Hepatocyte (in vitro differentiated cells): Measurements from ENCODE around the gene SLC14A1. TPM values are rescaled to one million over a fixed set of nuclear protein-coding genes. Genes with fewer than 3 reads are reported as not detected.

Source experiments
- DNase-seq: peaks from one replicate; pipeline ENCODE4 v3.0.0-alpha.2; 2016; ENCODE audit warnings: low spot score
- H2AFZ ChIP-seq: fragments of 200-600 bp; sonication (generic); 2 replicates; pipeline ENCODE4 v1.6.0; 2016; ENCODE audit warnings: antibody characterized with exemption, mild to moderate bottlenecking
- H3K27ac ChIP-seq: fragments of 200-600 bp; sonication (generic); 2 replicates; pipeline ENCODE4 v1.5.1; 2016; ENCODE audit warnings: mild to moderate bottlenecking
- H3K27me3 ChIP-seq: fragments of 200-600 bp; sonication (generic); 2 replicates; pipeline ENCODE4 v1.6.1; 2016
- H3K36me3 ChIP-seq: fragments of 200-600 bp; sonication (generic); replicated peaks from 2 replicates; pipeline ENCODE4 v1.5.1; 2016; ENCODE audit warnings: low read depth; ENCODE audit not compliant: insufficient read depth
- H3K4me1 ChIP-seq: fragments of 200-600 bp; sonication (generic); 2 replicates; pipeline ENCODE4 v1.5.1; 2016; ENCODE audit warnings: mild to moderate bottlenecking, moderate library complexity; ENCODE audit not compliant: insufficient read depth
- H3K4me2 ChIP-seq: fragments of 200-600 bp; sonication (generic); 2 replicates; pipeline ENCODE4 v1.6.0; 2016
- H3K4me3 ChIP-seq: fragments of 200-600 bp; sonication (generic); 2 replicates; pipeline ENCODE4 v1.5.1; 2016; ENCODE audit warnings: mild to moderate bottlenecking
- H3K79me2 ChIP-seq: fragments of 200-600 bp; sonication (generic); 2 replicates; pipeline ENCODE4 v1.6.0; 2017; ENCODE audit warnings: mild to moderate bottlenecking
- H3K9me2 ChIP-seq: fragments of 200-600 bp; sonication (generic); replicated peaks from 2 replicates; pipeline ENCODE4 v1.6.0; 2017; ENCODE audit warnings: mild to moderate bottlenecking; ENCODE audit not compliant: insufficient read depth
- H3K9me3 ChIP-seq: fragments of 200-600 bp; sonication (generic); 2 replicates; pipeline ENCODE4 v1.5.1; 2016; ENCODE audit warnings: low read depth, mild to moderate bottlenecking
- H4K20me1 ChIP-seq: fragments of 200-600 bp; sonication (generic); 2 replicates; pipeline ENCODE4 v1.6.0; 2016; ENCODE audit warnings: mild to moderate bottlenecking; ENCODE audit not compliant: insufficient read depth, poor library complexity, severe bottlenecking
- EZH2 ChIP-seq: fragments of 200-600 bp; sonication (generic); IDR thresholded peaks from 2 replicates; pipeline ENCODE4 v1.6.1; 2016; ENCODE audit warnings: antibody characterized with exemption, mild to moderate bottlenecking, borderline replicate concordance
- EZH2phosphoT487 ChIP-seq: fragments of 200-600 bp; sonication (generic); IDR thresholded peaks from one replicate; pipeline ENCODE4 v1.6.1; 2018; ENCODE audit warnings: antibody characterized with exemption, mild to moderate bottlenecking, low read depth, moderate library complexity; ENCODE audit not compliant: unreplicated experiment, severe bottlenecking
- WGBS: methylation state at CpG from one replicate; pipeline ENCODE4 v1.1.6; 2016; ENCODE audit warnings: low lambda C conversion rate; ENCODE audit errors: missing lambda C conversion rate; 5-methylcytosine and 5-hydroxymethylcytosine counted together
- polyA plus RNA-seq: library from polyadenylated mRNA; unstranded; fragments of >200 nt; fragmentation: Nextera tagmentation; extraction: Ambion mirVana; gene quantifications from 2 replicates; pipeline ENCODE4 v1.2.1, GENCODE V29; 2016
- total RNA-seq: library from RNA; depleted of rRNA; stranded (reverse); fragments of >200 nt; gene quantifications from 2 replicates; pipeline ENCODE4 v1.2.3, GENCODE V29; 2014
- TF ChIP-seq, protein P1 (sequence below): fragments of 200-600 bp; sonication (generic); IDR thresholded peaks from 2 replicates; pipeline ENCODE4 v1.5.1; 2016; ENCODE audit warnings: antibody characterized with exemption, mild to moderate bottlenecking; ENCODE audit not compliant: poor library complexity

SLC14A1 gene
- total and polyA plus RNA-seq, 2 experiments from 2014 or later: 0.98 to 4.1 TPM

DNA sequence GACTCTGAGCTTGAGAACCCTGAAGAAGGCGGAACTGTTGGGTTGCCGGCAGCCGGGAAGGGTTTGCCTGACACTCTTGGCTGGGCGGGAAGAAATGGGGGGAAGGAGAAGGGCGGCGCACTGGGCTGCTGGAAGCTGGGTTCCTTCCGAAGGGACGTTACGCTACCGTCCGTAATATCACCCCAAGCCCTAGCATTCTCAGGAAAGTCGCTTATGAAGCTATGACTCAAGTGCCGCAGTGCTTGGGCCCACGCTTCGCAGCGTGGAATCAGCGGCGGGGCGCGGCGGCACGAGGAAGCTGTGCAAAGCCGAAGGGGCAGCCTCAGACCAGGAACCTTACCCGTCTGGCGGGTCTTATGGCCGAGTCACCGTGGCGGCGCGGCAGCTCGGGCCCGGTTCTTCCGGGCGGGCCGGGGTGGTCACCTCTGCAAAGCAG, 51.3 kb downstream of the SLC14A1 start:
- no peaks in the 10 kb centered on the region for H3K4me1 ChIP-seq
- DNase-seq: peak; percentile 52
- H3K36me3 ChIP-seq: no peaks in the 10 kb centered on the region
- no peaks in the 10 kb centered on the region for H3K9me3 ChIP-seq
- no peaks in the 10 kb centered on the region for H3K9me2 ChIP-seq
- H3K27ac ChIP-seq: peak overlapping the region; percentile 66
- no peaks in the 10 kb centered on the region for H4K20me1 ChIP-seq
- peak overlapping the region; percentile 18 for H3K4me3 ChIP-seq
- TF ChIP-seq, protein P1, sequence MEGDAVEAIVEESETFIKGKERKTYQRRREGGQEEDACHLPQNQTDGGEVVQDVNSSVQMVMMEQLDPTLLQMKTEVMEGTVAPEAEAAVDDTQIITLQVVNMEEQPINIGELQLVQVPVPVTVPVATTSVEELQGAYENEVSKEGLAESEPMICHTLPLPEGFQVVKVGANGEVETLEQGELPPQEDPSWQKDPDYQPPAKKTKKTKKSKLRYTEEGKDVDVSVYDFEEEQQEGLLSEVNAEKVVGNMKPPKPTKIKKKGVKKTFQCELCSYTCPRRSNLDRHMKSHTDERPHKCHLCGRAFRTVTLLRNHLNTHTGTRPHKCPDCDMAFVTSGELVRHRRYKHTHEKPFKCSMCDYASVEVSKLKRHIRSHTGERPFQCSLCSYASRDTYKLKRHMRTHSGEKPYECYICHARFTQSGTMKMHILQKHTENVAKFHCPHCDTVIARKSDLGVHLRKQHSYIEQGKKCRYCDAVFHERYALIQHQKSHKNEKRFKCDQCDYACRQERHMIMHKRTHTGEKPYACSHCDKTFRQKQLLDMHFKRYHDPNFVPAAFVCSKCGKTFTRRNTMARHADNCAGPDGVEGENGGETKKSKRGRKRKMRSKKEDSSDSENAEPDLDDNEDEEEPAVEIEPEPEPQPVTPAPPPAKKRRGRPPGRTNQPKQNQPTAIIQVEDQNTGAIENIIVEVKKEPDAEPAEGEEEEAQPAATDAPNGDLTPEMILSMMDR: no peak
- no peak for TF ChIP-seq EZH2phosphoT487
- no peak for TF ChIP-seq EZH2
- peak overlapping the region; percentile 43 for H2AFZ ChIP-seq
- H3K79me2 ChIP-seq: no peaks in the 10 kb centered on the region
- H3K4me2 ChIP-seq: peak overlapping the region; percentile 69
- 63% methylated on average over 24 of the region's 35 CpGs for WGBS
- H3K27me3 ChIP-seq: no peaks in the 10 kb centered on the region

DNA sequence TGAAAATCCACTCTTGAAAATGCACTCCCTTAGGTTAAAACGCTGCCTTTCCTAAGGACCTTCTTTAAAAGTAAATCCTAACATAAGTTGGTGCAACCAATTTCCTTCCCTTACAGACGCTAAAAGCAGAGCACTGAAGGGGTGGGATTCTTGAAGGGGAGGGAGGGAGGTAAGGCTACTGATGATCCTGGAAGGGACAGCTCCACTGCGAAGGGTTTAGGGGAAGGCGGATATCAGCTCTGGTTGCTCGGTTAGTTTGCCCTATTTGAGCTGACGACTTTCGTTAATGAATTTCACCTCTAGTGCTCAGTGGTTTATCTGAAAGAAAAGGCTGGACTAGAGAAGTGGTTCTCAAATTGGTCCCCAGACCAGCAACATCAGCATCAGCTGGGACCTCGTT, 51.8 kb downstream of the SLC14A1 start:
- peak overlapping the region; percentile 66 for H3K27ac ChIP-seq

DNA sequence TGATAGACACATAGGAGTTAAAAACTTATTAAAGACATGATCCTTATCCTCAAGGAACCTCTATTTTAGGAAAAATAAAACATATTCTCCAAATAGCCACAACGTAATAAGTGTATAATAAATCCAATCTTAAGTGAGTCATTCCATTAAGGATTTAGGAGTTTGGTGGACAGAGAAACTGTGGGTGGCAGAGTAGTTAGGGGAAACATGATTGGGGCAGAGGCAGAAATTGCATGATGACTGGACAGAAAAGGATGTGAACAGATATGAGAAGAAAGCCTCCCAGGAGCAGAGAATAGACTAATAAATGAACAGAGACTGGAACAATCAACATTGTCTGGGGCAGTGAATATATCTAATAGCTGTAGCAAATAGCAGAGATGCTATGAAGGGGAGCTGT, 53.4 kb downstream of the SLC14A1 start:
- H3K27me3 ChIP-seq: no peaks in the 10 kb centered on the region
- TF ChIP-seq, protein P1: no peak
- no peak for TF ChIP-seq EZH2phosphoT487
- no peak for TF ChIP-seq EZH2
- H3K4me2 ChIP-seq: no peak overlapping the region
- no peaks in the 10 kb centered on the region for H3K79me2 ChIP-seq
- no peak overlapping the region for H3K4me3 ChIP-seq
- 74% methylated on average over 1 of the region's 1 CpG for WGBS
- no peaks in the 10 kb centered on the region for H3K4me1 ChIP-seq
- H2AFZ ChIP-seq: no peak overlapping the region
- no peak for DNase-seq
- H3K9me3 ChIP-seq: no peaks in the 10 kb centered on the region
- H3K36me3 ChIP-seq: no peaks in the 10 kb centered on the region
- H3K9me2 ChIP-seq: no peaks in the 10 kb centered on the region
- H3K27ac ChIP-seq: no peak overlapping the region
- no peaks in the 10 kb centered on the region for H4K20me1 ChIP-seq

More for the DNA sequence above, 51.8 kb downstream of the SLC14A1 start:
- TF ChIP-seq EZH2: no peak
- TF ChIP-seq EZH2phosphoT487: no peak
- TF ChIP-seq, protein P1: no peak
- 68% methylated on average over 8 of the region's 8 CpGs for WGBS
- no peak for DNase-seq
- H3K27me3 ChIP-seq: no peaks in the 10 kb centered on the region
- H3K79me2 ChIP-seq: no peaks in the 10 kb centered on the region
- H3K4me1 ChIP-seq: no peaks in the 10 kb centered on the region
- no peaks in the 10 kb centered on the region for H3K9me3 ChIP-seq
- H2AFZ ChIP-seq: peak overlapping the region; percentile 43
- no peaks in the 10 kb centered on the region for H4K20me1 ChIP-seq
- H3K4me3 ChIP-seq: peak overlapping the region; percentile 18
- H3K36me3 ChIP-seq: no peaks in the 10 kb centered on the region
- peak overlapping the region; percentile 69 for H3K4me2 ChIP-seq
- H3K9me2 ChIP-seq: no peaks in the 10 kb centered on the region
